Esophagus squamous epithelium (tissue), 4 donors: Measurements from ENCODE around the gene ERCC1.

Experiments used
- POLR2A ChIP-seq, 4 donors: fragments of 450-650 bp; IDR thresholded peaks; one replicate each; pipeline ENCODE4 v1.6.1; 2017; ENCODE audit warnings: antibody characterized with exemption in 4 of 4, mild to moderate bottlenecking in 4 of 4, moderate library complexity in 3 of 4
- TF ChIP-seq, protein P1 (sequence below), 6 experiments: fragments of 450-650 bp in 4 of 6; fragments of 200-600 bp in 2 of 6; sonication (generic) in 2 of 6; IDR thresholded peaks; one replicate each; pipeline ENCODE4 v1.5.1; 2016 to 2019; ENCODE audit warnings: antibody characterized with exemption in 6 of 6, mild to moderate bottlenecking in 4 of 6, moderate library complexity in 4 of 6

DNA sequence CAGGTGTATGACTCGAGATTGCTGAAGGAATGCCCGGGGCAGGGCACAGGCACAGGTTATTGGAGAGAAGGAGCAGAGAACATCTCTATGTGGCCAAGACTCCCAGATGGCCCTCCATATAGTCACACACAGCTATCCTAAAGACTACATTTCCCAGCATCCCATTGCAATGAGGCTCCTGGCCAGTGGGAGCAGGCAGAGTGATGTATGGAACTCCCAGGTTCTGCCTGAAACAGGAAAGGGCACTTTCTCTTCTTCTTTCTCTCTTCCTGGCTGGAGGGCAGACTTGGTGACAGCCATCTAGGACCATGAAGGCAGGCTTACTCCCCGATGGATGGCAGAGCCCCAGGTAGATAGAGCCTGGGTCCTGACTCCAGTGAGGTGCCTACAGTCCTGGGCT, 32.4 kb downstream of the ERCC1 start:
- no peak for TF ChIP-seq POLR2A (IDR thresholded peaks at IDR 0.05)
- TF ChIP-seq, protein P1, sequence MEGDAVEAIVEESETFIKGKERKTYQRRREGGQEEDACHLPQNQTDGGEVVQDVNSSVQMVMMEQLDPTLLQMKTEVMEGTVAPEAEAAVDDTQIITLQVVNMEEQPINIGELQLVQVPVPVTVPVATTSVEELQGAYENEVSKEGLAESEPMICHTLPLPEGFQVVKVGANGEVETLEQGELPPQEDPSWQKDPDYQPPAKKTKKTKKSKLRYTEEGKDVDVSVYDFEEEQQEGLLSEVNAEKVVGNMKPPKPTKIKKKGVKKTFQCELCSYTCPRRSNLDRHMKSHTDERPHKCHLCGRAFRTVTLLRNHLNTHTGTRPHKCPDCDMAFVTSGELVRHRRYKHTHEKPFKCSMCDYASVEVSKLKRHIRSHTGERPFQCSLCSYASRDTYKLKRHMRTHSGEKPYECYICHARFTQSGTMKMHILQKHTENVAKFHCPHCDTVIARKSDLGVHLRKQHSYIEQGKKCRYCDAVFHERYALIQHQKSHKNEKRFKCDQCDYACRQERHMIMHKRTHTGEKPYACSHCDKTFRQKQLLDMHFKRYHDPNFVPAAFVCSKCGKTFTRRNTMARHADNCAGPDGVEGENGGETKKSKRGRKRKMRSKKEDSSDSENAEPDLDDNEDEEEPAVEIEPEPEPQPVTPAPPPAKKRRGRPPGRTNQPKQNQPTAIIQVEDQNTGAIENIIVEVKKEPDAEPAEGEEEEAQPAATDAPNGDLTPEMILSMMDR (IDR thresholded peaks at IDR 0.05), result no peak
